Esophagus muscularis mucosa (tissue), 4 donors: Measurements from ENCODE around the gene GJC1. TPM values are rescaled to one million over a fixed set of nuclear protein-coding genes. Genes with fewer than 3 reads are reported as not detected.
A peak's percentile ranks its signal among the peaks of the same experiment; 100 is the strongest.

Experiments used
- DNase-seq: peaks from one replicate; pipeline ENCODE4 v3.0.0-alpha.2; 2017; ENCODE audit errors: extremely low spot score
- H3K27ac ChIP-seq, 4 donors: fragments of 200-600 bp; sonication (generic); replicated peaks in 1 of 4; 1 replicate in 3 of 4; 2 replicates in 1 of 4; pipeline ENCODE4 v1.5.1; 2016 to 2019; ENCODE audit warnings: mild to moderate bottlenecking in 1 of 4
- H3K27me3 ChIP-seq, 4 donors: fragments of 200-600 bp; sonication (generic); one replicate each; pipeline versions ENCODE4 v1.5.1 to v1.6.0; 2016 to 2019
- H3K36me3 ChIP-seq, 4 donors: fragments of 200-600 bp; sonication (generic); one replicate each; pipeline ENCODE4 v1.5.1; 2016 to 2019
- H3K4me1 ChIP-seq, 4 donors: fragments of 200-600 bp; sonication (generic); one replicate each; pipeline ENCODE4 v1.5.1; 2016 to 2019
- H3K4me3 ChIP-seq, 4 donors: fragments of 200-600 bp; sonication (generic); 1 replicate in 2 of 4; 2 replicates in 2 of 4; pipeline ENCODE4 v1.5.1; 2016 to 2019; ENCODE audit warnings: mild to moderate bottlenecking in 4 of 4, moderate library complexity in 1 of 4
- H3K9me3 ChIP-seq, 4 donors: fragments of 200-600 bp; sonication (generic); 1 replicate in 3 of 4; 2 replicates in 1 of 4; pipeline ENCODE4 v1.5.1; 2016 to 2019
- EP300 ChIP-seq: sonication (generic); formaldehyde crosslinking; IDR thresholded peaks from one replicate; pipeline ENCODE4 v1.6.1; 2017; ENCODE audit warnings: antibody characterized with exemption
- POLR2A ChIP-seq: fragments of 450-650 bp; IDR thresholded peaks from one replicate; pipeline ENCODE4 v1.6.1; 2017; ENCODE audit warnings: antibody characterized with exemption, moderate library complexity, mild to moderate bottlenecking, low read depth
- POLR2AphosphoS5 ChIP-seq, 2 donors: sonication (generic); formaldehyde crosslinking; IDR thresholded peaks; one replicate each; pipeline ENCODE4 v1.6.1; 2017; ENCODE audit warnings: antibody characterized with exemption in 2 of 2
- WGBS: methylation state at CpG from one replicate; pipeline ENCODE4 v1.1.5; 2018; 5-methylcytosine and 5-hydroxymethylcytosine counted together
- intact Hi-C: fragments of 100-400 bp; cut with DNase I; formaldehyde crosslinking; loops from one replicate; pipeline ENCODE4 v1.15.1; 2023
- total RNA-seq, 4 donors: library from RNA; depleted of rRNA; stranded (reverse); fragments of >200 nt; gene quantifications; one replicate each; pipeline versions ENCODE4 v1.1.0 to v1.2.1, GENCODE V29; 2016
- TF ChIP-seq, protein P1 (sequence below), 3 experiments: fragments of 200-600 bp in 2 of 3; fragments of 450-650 bp in 1 of 3; sonication (generic) in 2 of 3; IDR thresholded peaks; one replicate each; pipeline ENCODE4 v1.5.1; 2017 to 2019; ENCODE audit warnings: antibody characterized with exemption in 3 of 3, mild to moderate bottlenecking in 2 of 3, moderate library complexity in 1 of 3

Gene GJC1
- total RNA-seq, 4 donors from 2014 or later = 26.5 to 61.9 (median 37.4) TPM

DNA sequence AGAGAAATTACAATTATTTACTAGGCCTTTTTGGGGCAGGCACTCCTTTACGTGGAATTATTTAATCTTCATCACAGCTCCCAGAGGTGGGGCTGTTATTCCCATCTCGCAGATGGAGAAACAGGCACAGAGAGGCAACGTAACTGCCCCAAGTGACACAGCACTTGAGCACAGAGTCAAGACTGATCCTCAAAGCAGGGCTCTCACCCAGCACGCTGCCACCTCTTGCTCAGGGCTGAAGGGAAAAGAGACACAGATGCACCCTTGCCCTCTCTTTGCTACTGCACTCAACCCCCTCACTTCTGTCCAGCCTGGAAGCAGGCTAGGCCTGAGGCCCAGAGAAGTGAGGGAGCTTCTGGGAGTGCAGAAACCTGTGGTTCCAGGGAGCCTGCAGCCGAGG is 66.9 kb downstream of the GJC1 start:
- TF ChIP-seq POLR2A (no peak), POLR2AphosphoS5 (IDR thresholded peaks at IDR 0.05) (no peak), EP300 (no peak)
- TF ChIP-seq, protein P1, sequence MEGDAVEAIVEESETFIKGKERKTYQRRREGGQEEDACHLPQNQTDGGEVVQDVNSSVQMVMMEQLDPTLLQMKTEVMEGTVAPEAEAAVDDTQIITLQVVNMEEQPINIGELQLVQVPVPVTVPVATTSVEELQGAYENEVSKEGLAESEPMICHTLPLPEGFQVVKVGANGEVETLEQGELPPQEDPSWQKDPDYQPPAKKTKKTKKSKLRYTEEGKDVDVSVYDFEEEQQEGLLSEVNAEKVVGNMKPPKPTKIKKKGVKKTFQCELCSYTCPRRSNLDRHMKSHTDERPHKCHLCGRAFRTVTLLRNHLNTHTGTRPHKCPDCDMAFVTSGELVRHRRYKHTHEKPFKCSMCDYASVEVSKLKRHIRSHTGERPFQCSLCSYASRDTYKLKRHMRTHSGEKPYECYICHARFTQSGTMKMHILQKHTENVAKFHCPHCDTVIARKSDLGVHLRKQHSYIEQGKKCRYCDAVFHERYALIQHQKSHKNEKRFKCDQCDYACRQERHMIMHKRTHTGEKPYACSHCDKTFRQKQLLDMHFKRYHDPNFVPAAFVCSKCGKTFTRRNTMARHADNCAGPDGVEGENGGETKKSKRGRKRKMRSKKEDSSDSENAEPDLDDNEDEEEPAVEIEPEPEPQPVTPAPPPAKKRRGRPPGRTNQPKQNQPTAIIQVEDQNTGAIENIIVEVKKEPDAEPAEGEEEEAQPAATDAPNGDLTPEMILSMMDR (IDR thresholded peaks at IDR 0.05) = no peak
- DNase-seq = no peak
- no peak overlapping the region for H3K4me3 ChIP-seq
- no peaks in the 10 kb centered on the region for H3K36me3 ChIP-seq
- H3K27ac ChIP-seq = no peak overlapping the region
- 84% methylated on average over 5 of the region's 5 CpGs for WGBS
- H3K27me3 ChIP-seq = peaks cover 0 to 51% (median 20%) of the 10 kb centered on the region in 4 donors
- intact Hi-C loops = no loop called here
- H3K4me1 ChIP-seq = peaks cover 15 to 19% (median 16%) of the 10 kb centered on the region in 4 donors
- H3K9me3 ChIP-seq = no peaks in the 10 kb centered on the region

DNA sequence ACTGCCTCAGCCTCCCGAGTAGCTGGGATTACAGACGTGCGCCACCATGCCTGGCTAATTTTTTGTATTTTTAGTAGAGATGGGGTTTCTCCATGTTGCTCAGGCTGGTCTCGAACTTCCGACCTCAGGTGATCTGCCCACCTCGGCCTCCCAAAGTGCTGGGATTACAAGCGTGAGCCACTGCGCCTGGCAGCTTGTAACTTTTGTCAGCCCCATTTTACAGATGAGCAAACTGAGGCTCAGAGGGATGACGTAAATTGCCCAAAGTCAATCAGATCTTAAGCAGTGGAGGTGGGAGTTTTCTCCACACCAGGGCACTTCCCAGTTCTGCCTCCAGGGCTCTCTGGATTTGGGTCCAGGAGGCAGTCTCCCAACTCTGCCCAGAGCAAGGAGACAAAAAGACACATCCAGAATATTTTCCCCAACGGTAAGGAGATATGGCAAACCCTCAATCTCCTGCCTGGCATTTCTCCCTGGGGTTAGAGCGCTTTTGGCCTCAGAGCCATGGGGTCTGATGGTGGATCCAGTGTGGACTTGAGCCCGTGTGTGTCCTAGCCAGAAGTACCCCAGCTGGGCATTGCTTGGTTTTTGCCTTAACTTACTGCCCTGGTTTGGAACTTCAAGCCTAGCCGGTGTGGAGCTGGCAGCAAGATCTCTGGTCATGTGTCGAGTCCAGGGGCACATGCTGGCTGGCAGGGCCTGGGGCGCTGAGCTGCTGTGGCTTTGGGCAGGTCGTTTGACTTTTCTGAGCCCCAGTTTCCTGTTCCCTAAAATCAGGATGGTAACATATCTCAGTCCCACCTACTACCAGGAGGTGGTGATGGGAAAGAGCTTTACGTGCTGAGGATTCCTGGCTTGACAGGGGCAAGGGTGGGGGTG is 67.9 kb downstream of the GJC1 start:
- TF ChIP-seq POLR2AphosphoS5 (IDR thresholded peaks at IDR 0.05) = no peak
- no peak for TF ChIP-seq POLR2A
- TF ChIP-seq, protein P1 (IDR thresholded peaks at IDR 0.05) = no peak
- no peak for TF ChIP-seq EP300
- no peak overlapping the region for H3K4me3 ChIP-seq
- H3K9me3 ChIP-seq = no peaks in the 10 kb centered on the region
- peaks cover 15 to 22% (median 17%) of the 10 kb centered on the region in 4 donors for H3K4me1 ChIP-seq
- intact Hi-C loops = no loop called here
- peaks cover 0 to 60% (median 22%) of the 10 kb centered on the region in 4 donors for H3K27me3 ChIP-seq
- DNase-seq = no peak
- H3K27ac ChIP-seq = no peak overlapping the region
- WGBS = 79% methylated on average over 16 of the region's 17 CpGs
- H3K36me3 ChIP-seq = no peaks in the 10 kb centered on the region

DNA sequence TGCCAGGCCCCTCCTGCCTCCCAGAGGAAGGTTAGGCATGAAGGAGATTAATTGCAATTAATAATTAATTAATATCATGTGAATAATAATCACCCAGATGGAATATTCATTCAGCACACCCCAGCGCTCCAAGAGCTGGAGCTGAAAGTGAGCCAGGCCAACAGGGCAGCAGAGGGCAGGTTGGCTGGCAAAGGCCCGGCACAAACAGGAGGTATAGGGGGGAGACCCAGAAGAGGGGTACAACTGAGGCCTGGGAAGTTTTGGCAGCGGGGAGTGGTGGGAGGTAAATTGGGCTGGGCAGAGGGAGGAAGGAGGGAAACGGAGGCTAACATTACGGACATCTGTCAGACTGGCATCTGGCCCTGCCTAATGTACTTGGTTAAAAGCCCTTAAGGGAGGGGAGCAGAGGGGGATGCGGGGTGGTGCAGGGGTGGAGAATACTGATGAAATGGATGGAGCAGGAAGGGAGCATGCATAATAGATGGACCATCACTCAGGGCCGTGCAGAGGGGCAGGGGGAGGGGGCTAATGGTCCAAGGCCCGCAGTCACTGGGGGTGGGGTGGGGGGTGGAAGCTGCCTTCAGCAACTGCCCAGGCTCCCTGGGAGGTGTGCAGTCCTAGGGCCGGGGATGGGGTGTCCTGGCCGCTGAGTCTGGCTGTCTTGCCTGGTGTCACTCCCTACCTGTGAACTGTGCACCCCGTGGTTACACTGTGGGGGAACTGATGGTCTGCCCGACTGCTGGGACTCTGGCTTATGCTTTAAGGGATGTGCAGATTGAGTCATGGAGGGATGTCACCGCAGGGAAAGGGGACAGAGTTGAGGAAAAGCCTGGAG is 69.4 kb downstream of the GJC1 start:
- DNase-seq = no peak
- WGBS = 80% methylated on average over 13 of the region's 13 CpGs
- Histone ChIP-seq H3K9me3 (no peaks in the 10 kb centered on the region), H3K27me3 (peaks cover 0 to 64% (median 22%) of the 10 kb centered on the region in 4 donors), H3K4me3 (no peak overlapping the region), H3K27ac (no peak overlapping the region), H3K36me3 (no peaks in the 10 kb centered on the region), H3K4me1 (peaks cover 15 to 22% (median 17%) of the 10 kb centered on the region in 4 donors)
- TF ChIP-seq EP300 (no peak), POLR2A (no peak), POLR2AphosphoS5 (IDR thresholded peaks at IDR 0.05) (no peak)
- TF ChIP-seq, protein P1 (IDR thresholded peaks at IDR 0.05) = no peak
- intact Hi-C loops = no loop called here

DNA sequence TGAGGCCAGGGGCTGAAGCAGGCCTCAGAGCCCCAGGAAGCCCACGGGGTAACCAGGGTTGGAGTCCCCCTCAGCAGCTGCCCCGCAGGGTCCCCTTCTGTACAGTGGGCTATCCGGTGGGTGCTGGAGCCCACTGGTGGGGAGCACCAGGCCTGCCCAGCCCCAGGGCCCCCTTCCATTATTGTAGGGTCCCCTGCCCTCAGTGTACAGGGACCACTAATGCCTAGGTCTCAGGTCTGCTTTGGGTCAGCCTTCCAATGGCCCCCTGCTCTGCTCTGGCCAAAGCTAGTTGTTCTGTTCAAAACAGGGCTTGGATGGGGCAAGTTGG is 70.2 kb downstream of the GJC1 start:
- WGBS = 71% methylated on average over 2 of the region's 3 CpGs
- Histone ChIP-seq H3K4me1 (peaks cover 15 to 22% (median 17%) of the 10 kb centered on the region in 4 donors), H3K36me3 (no peaks in the 10 kb centered on the region), H3K27me3 (peaks cover 0 to 61% (median 22%) of the 10 kb centered on the region in 4 donors), H3K9me3 (no peaks in the 10 kb centered on the region), H3K4me3 (peak overlapping the region in 1 of 4 donors; percentile 59), H3K27ac (no peak overlapping the region)
- TF ChIP-seq POLR2AphosphoS5 (IDR thresholded peaks at IDR 0.05) (no peak), POLR2A (no peak), EP300 (no peak)
- TF ChIP-seq, protein P1 (IDR thresholded peaks at IDR 0.05) = no peak
- DNase-seq = no peak
- intact Hi-C loops = no loop called here
